Mammary epithelial cell (primary cell): Measurements from ENCODE around the gene ZNF382.

Experiments
- CTCF ChIP-seq, 2 donors: IDR thresholded peaks in 1 of 2; conservative IDR thresholded peaks in 1 of 2; 2 replicates each; pipeline ENCODE4 v1.5.1; 2011 to 2012; ENCODE audit warnings: inconsistent platforms in 2 of 2, low read length in 2 of 2, mild to moderate bottlenecking in 2 of 2, control low read depth in 1 of 2, low read depth in 1 of 2; ENCODE audit not compliant: insufficient read depth in 1 of 2; ENCODE audit errors: extremely low read depth in 1 of 2
- EZH2 ChIP-seq: IDR thresholded peaks from 2 replicates; pipeline ENCODE4 v1.6.1; 2012; ENCODE audit warnings: low read length, inconsistent platforms, borderline replicate concordance

GRCh38 chr19:36635342-36635741 lies 30.2 kb downstream of the ZNF382 start:
- TF ChIP-seq CTCF (conservative IDR thresholded peaks at IDR 0.05 in 1 of 2, IDR thresholded peaks at IDR 0.05 in 1 of 2; ENCODE audit: extremely low read depth in 1 of 2, insufficient read depth in 1 of 2, low read depth in 1 of 2, low read length in 2 of 2) = no peak
- no peak for TF ChIP-seq EZH2
